CD4-positive, alpha-beta T cell treated with Interleukin-2 at 100 ng/mL for 4 hours (primary cell): Measurements from ENCODE around the gene USP31.
"Not testable (repeated sequence)": the region's sequence is repeated elsewhere in the genome, so short reads cannot be mapped to it uniquely, and the experiment has no call there.

ENCODE experiments used
- DNase-seq: peaks from one replicate; pipeline ENCODE4 v3.0.0-alpha.2; 2020; ENCODE audit warnings: low spot score

Gene USP31

GRCh38 chr16:23096450-23096849, 52.8 kb downstream of the USP31 start:
- not testable (repeated sequence) for DNase-seq

- not testable (repeated sequence) for DNase-seq
Measured at GRCh38 chr16:23094136-23094535, 55.1 kb downstream of the USP31 start.

- no peak for DNase-seq
Measured at GRCh38 chr16:23092801-23093117, 56.5 kb downstream of the USP31 start.

- no peak for DNase-seq
Measured at GRCh38 chr16:23092072-23092800, 57.0 kb downstream of the USP31 start.

- no peak for DNase-seq
Measured at GRCh38 chr16:23089111-23089510, 60.1 kb downstream of the USP31 start.

GRCh38 chr16:23088018-23088417, 61.2 kb downstream of the USP31 start:
- DNase-seq, result no peak

GRCh38 chr16:23085949-23086348, 63.3 kb downstream of the USP31 start:
- DNase-seq, result no peak

GRCh38 chr16:23082161-23082788, 67.0 kb downstream of the USP31 start:
- DNase-seq, result no peak

GRCh38 chr16:23081675-23082119, 67.6 kb downstream of the USP31 start:
- DNase-seq, result no peak

- DNase-seq, result no peak
Measured at GRCh38 chr16:23080747-23081146, 68.5 kb downstream of the USP31 start.

GRCh38 chr16:23080329-23080728, 68.9 kb downstream of the USP31 start:
- no peak for DNase-seq

GRCh38 chr16:23079675-23080301, 69.5 kb downstream of the USP31 start:
- no peak for DNase-seq

GRCh38 chr16:23074423-23074822, 74.8 kb downstream of the USP31 start:
- DNase-seq, result no peak

- no peak for DNase-seq
Measured at GRCh38 chr16:23072769-23073549, 76.3 kb downstream of the USP31 start.

- DNase-seq, result no peak
Measured at GRCh38 chr16:23072084-23072599, 77.1 kb downstream of the USP31 start.

- no peak for DNase-seq
Measured at GRCh38 chr16:23071196-23072083, 77.8 kb downstream of the USP31 start.

- no peak for DNase-seq
Measured at GRCh38 chr16:23069844-23070243, 79.4 kb downstream of the USP31 start.

GRCh38 chr16:23068079-23068736, 81.0 kb downstream of the USP31 start:
- no peak for DNase-seq

- DNase-seq, result no peak
Measured at GRCh38 chr16:23066676-23067075, 82.6 kb downstream of the USP31 start.

- no peak for DNase-seq
Measured at GRCh38 chr16:23064639-23065038, 84.6 kb downstream of the USP31 start.

GRCh38 chr16:23062524-23062923, 86.7 kb downstream of the USP31 start:
- DNase-seq, result no peak
